Inflammatory macrophage (primary cell): ENCODE measurements around the gene PLPP7.
"Not testable (repeated sequence)": the region's sequence is repeated elsewhere in the genome, so short reads cannot be mapped to it uniquely, and the experiment has no call there.

Experiments used
- DNase-seq, 2 donors: peaks; one replicate each; pipeline ENCODE4 v3.0.0-alpha.2; 2020 to 2022
- total RNA-seq, 18 experiments: gene quantifications; one replicate each; lab custom pipeline; 2026; ENCODE audit warnings: mixed read lengths in 6 of 18, inconsistent platforms in 2 of 18; lab: John Stamatoyannopoulos, UW

The PLPP7 gene
- 0.06 to 2.0 (median 0.96) reads per million in 18 experiments for total RNA-seq

- DNase-seq = peak; percentile 7 to 29
These were observed at the start of gene PLPP7 for GRCh38 chr9:131289301-131290035. Gene PLPP7 (plus strand): TSS chr9:131289723. CDS start chr9:131289998, 275 bp downstream.

DNA sequence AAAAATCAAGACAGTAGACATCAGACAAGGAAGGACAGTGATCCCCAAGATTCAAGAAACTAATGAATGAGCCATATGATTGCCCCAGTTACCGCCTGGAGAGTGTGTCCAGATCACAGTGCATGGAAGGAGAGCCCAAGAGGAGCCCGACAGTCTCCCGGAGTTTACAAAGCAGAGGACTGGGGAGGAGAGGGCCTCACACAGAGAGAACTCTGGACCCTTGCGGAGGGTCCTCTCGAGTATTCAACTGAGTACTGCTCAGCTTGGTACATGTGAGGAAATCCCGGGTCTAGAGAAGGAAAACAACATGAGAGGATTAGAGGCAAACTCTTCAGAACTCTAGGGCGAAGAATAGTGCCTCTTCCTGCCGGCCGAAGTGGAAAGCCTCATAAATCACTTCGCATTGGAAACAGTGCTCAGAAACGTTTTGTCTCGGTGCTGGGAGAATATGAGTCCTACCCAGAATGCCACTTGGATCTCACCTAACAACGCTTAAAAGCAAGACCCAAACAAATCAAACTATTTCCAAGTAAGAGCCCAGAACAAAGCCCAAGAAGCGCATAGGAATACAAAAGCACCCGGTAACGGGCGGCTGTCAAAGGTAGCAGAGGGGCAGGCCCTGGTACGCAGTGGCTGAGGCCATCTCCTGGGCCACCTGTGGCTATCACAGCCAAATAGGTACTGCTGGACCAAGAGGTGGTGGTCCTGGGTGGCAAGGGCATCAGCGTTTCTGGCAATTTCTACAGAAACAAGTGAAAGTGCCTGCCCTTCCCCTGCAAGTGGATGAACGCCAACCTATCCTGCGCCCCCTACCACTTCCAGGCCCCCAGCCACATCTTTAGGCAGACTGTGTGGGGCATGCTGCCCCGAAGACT lies 49.2 kb upstream of the PLPP7 start:
- no peak for DNase-seq

DNA sequence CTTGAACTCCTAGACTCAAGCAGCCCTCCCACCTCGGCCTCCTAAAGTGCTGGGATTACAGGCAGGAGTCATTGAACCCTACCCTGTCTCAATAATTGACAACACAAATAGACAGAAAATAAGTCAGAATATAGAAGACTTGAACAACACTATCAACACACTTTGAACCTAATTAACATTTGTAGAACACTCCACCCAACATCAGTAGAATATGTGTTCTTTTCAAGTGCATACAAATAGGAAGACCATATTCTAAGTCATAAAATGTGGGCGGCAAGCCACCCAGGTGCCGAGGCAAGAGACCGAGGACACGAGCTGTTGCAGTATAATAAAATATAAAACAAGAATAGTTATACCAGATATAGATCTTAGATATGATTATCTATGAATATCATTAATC lies 45.2 kb upstream of the PLPP7 start:
- not testable (repeated sequence) for DNase-seq

GRCh38 chr9:131246618-131247017 lies 42.9 kb upstream of the PLPP7 start:
- DNase-seq = no peak

DNA sequence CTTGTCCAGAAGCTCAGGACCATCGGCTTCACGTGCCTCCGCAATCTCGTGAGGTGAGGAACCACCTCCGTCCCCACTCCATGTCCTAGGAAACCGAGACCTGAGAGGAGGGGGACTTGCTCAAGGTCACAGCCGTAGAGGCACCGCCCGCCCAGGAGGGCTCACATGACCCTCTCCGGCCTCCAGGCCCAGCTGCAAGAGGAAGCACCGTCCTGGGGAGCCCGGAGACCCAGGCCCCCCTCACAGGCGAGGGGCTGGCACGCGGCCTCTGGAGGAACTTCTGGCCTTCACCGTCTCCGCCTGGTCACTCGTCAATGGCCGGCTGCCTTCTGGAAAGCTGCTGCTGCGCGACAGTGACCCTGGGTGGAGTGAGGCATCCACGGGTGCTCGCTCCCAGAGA lies 37.4 kb upstream of the PLPP7 start:
- DNase-seq = peak; percentile 40 to 69

GRCh38 chr9:131253891-131254491 lies 35.5 kb upstream of the PLPP7 start:
- peak; percentile 93 to 97 for DNase-seq

DNA sequence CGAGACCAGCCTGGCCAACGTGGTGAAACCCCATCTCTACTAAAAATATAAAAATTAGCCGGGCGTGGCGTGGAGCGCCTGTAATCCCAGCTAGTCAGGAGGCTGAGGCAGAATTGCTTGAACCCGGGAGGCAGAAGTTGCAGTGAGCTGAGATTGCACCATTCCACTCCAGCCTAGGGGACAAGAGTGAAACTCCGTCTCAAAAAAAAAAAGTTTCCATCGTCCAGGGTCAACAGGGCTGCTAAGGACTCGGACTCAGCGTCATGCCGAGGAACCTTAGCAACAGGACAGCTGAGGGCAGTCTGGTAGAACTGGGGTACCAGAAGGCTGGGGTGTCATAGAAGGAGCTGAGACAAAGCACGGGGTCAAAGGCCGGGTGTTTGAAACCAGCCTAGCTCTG lies 34.9 kb upstream of the PLPP7 start:
- peak; percentile 44 to 56 for DNase-seq

GRCh38 chr9:131255676-131256197 lies 33.8 kb upstream of the PLPP7 start:
- no peak for DNase-seq

- DNase-seq = no peak
These were observed 32.1 kb upstream of the PLPP7 start for GRCh38 chr9:131257266-131258025.

- no peak for DNase-seq
These were observed 31.3 kb upstream of the PLPP7 start for GRCh38 chr9:131258186-131258585.

GRCh38 chr9:131258698-131259431 lies 30.7 kb upstream of the PLPP7 start:
- no peak for DNase-seq

GRCh38 chr9:131259432-131259898 lies 30.1 kb upstream of the PLPP7 start:
- no peak for DNase-seq

DNA sequence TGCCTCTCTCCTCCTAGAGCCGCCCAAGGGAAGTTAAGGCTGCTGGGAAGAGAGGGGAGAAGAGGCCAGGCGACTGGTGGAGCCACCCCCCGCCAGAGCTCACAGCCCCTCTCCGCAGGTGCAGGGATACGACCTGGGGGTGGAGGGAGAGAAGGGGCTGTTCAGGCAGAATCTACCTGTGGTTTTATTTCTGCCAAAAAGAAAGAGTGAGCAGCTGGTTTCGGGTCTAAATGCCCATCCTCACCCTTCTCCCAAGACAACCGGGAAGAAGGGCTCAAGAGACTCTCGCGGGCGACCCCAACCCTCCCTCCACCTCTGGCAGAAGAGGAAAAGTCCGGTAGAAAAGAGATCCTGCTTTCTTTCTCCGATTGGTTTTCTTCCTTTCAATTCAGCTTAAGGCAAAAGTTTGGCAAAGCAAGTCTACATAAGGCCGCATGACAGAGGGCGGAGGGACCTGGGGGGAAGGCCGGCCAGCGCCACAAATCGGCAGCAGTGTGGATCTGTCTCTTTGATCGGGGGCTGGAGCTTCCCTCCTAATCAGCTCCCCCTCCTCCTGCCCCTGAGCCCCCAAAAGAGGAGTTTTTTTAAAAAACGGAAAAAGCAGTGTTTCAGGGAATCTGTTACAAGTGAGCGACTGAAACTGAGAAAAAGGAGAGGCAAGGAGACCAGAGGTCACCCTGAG lies 29.5 kb upstream of the PLPP7 start:
- DNase-seq = no peak

DNA sequence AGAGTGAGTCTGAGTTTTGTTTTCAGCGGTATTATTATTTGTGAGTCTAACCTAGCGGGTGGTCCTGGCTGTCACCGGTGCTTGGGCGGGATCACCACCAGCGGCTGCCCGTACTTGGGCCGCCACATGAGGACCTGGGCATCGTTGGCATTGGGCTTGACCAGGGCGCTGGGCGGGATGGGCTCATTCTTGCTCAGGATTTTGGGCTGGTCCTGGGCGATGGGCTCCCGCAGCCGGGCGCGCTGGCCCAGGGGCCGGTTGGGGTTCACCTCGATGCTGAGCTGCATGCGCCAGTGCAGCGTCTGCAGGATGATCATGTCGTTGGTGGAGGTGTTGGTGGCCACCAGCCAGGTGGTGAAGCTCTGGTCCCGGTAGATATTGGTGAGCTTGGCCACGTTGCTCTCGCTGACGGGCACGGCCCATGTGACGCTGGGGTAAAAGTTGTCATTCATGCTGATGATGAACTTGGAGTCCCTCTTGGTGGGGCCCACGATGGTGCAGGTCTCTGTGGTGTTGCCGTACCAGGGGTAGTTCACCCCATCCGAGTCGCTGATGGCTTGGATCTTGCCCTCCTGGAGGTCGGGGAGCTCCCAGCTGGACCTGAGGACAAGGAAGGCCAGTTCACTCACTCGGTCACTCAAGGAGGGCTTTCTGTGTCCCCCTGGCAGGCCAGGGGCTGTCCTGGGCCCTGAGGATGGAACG lies 28.6 kb upstream of the PLPP7 start:
- no peak for DNase-seq

- DNase-seq = peak; percentile 20 to 30
These were observed 27.0 kb upstream of the PLPP7 start for GRCh38 chr9:131262327-131263032.

DNA sequence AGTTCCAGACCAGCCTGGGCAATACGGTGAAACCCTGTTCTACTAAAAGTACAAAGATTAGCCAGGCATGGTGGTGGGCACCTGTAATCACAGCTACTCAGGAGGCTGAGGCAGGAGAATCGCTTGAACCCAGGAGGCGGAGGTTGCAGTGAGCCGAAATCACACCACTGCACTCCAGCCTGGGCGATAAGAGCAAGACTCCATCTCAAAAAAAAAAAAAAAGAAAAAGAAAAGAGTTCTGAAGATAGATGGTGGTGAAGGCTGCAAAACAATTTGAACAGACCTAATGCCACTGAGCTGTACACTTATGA lies 26.5 kb upstream of the PLPP7 start:
- DNase-seq = not testable (repeated sequence)

- no peak for DNase-seq
These were observed 25.8 kb upstream of the PLPP7 start for GRCh38 chr9:131263701-131264100.

- no peak for DNase-seq
These were observed 25.3 kb upstream of the PLPP7 start for GRCh38 chr9:131264231-131264630.
